Upper lobe of left lung (tissue), 4 donors: Measurements from ENCODE around the gene TPRN.

Source experiments
- EP300 ChIP-seq, 4 donors: sonication (generic); formaldehyde crosslinking; IDR thresholded peaks; one replicate each; pipeline ENCODE4 v1.5.1; 2017; ENCODE audit warnings: antibody characterized with exemption in 4 of 4, control low read depth in 2 of 4
- POLR2AphosphoS5 ChIP-seq, 2 donors: sonication (generic); formaldehyde crosslinking; IDR thresholded peaks; one replicate each; pipeline ENCODE4 v1.5.1; 2017; ENCODE audit warnings: antibody characterized with exemption in 2 of 2
- TF ChIP-seq, protein P1 (sequence below), 6 experiments: fragments of 450-650 bp in 4 of 6; fragments of 200-600 bp in 2 of 6; sonication (generic) in 2 of 6; IDR thresholded peaks; one replicate each; pipeline ENCODE4 v1.5.1; 2016 to 2019; ENCODE audit warnings: antibody characterized with exemption in 6 of 6

- TF ChIP-seq EP300 (IDR thresholded peaks at IDR 0.05), result no peak
- TF ChIP-seq POLR2AphosphoS5 (IDR thresholded peaks at IDR 0.05), result no peak
- TF ChIP-seq, protein P1, sequence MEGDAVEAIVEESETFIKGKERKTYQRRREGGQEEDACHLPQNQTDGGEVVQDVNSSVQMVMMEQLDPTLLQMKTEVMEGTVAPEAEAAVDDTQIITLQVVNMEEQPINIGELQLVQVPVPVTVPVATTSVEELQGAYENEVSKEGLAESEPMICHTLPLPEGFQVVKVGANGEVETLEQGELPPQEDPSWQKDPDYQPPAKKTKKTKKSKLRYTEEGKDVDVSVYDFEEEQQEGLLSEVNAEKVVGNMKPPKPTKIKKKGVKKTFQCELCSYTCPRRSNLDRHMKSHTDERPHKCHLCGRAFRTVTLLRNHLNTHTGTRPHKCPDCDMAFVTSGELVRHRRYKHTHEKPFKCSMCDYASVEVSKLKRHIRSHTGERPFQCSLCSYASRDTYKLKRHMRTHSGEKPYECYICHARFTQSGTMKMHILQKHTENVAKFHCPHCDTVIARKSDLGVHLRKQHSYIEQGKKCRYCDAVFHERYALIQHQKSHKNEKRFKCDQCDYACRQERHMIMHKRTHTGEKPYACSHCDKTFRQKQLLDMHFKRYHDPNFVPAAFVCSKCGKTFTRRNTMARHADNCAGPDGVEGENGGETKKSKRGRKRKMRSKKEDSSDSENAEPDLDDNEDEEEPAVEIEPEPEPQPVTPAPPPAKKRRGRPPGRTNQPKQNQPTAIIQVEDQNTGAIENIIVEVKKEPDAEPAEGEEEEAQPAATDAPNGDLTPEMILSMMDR (IDR thresholded peaks at IDR 0.05), result no peak
These were observed 47.3 kb upstream of the TPRN start for GRCh38 chr9:137247916-137248175.
